Neural progenitor cell (in vitro differentiated cells): ENCODE measurements around the gene PBX3.

ENCODE experiments used
- EZH2 ChIP-seq: fragments of 200-600 bp; sonication (generic); IDR thresholded peaks from 2 replicates; pipeline ENCODE4 v1.6.1; 2017; ENCODE audit warnings: antibody characterized with exemption, mild to moderate bottlenecking, moderate library complexity
- EZH2phosphoT487 ChIP-seq: fragments of 200-600 bp; sonication (generic); IDR thresholded peaks from 2 replicates; pipeline ENCODE4 v1.6.1; 2017; ENCODE audit warnings: antibody characterized with exemption
- TF ChIP-seq, protein P1 (sequence below): fragments of 200-600 bp; sonication (generic); IDR thresholded peaks from 2 replicates; pipeline ENCODE4 v1.5.1; 2017; ENCODE audit warnings: antibody characterized with exemption, mild to moderate bottlenecking

DNA sequence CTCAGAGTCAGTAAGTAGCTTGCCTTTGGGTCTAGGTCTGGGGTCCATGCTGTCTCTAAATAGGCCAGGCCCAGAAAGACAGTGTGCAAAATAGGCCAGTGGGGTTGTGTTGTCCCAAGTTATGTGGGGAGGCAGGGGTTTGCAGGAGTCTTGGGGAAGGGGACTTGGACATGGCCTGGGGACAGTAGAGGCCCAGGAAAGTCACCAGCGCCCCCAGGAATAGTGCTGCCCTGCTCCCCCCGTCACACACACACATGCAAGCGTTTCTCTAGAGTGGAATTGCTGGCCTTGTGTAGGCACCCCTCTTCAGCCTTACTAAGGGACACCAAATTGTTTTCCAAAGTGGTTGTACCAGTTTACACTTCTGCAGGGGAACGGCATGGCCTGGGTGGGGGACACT, 227.5 kb downstream of the PBX3 start:
- TF ChIP-seq, protein P1, sequence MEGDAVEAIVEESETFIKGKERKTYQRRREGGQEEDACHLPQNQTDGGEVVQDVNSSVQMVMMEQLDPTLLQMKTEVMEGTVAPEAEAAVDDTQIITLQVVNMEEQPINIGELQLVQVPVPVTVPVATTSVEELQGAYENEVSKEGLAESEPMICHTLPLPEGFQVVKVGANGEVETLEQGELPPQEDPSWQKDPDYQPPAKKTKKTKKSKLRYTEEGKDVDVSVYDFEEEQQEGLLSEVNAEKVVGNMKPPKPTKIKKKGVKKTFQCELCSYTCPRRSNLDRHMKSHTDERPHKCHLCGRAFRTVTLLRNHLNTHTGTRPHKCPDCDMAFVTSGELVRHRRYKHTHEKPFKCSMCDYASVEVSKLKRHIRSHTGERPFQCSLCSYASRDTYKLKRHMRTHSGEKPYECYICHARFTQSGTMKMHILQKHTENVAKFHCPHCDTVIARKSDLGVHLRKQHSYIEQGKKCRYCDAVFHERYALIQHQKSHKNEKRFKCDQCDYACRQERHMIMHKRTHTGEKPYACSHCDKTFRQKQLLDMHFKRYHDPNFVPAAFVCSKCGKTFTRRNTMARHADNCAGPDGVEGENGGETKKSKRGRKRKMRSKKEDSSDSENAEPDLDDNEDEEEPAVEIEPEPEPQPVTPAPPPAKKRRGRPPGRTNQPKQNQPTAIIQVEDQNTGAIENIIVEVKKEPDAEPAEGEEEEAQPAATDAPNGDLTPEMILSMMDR, result no peak
- TF ChIP-seq EZH2 (no peak), EZH2phosphoT487 (no peak)
